Panc1 (cell line): ENCODE data around the gene SSBP3.

Source experiments
- SIN3A ChIP-seq: IDR thresholded peaks from 2 replicates; pipeline ENCODE4 v1.6.1; 2012; ENCODE audit warnings: low read depth, mild to moderate bottlenecking, low read length, moderate library complexity, borderline replicate concordance; ENCODE audit not compliant: insufficient read depth
- TCF7L2 ChIP-seq: IDR thresholded peaks from 2 replicates; pipeline ENCODE4 v1.6.1; 2011; ENCODE audit warnings: mild to moderate bottlenecking, low read depth, low read length, inconsistent platforms
- TF ChIP-seq, protein P1 (sequence below): fragments of 450-650 bp; IDR thresholded peaks from 2 replicates; pipeline ENCODE4 v1.5.1; 2017; ENCODE audit warnings: mild to moderate bottlenecking

DNA sequence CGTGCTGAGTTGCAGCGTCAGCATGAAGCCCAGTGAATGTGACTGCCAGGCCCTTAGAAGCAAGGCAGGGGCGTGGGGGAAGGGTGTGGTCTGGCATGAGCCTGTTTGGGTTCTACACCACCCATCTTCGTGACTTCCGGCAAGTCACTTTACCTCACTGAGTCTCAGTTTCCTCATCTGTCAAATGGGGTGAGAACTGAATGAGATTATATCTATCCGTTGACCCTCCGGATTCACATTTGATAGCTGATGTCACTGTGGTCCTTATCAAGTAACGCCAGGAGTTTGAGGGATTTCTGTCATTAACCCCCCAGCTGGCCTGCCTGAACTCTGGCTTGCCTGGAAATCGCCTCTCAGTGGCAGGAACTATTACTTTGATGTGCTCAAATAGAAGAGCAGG, 190.7 kb downstream of the SSBP3 start:
- TF ChIP-seq, protein P1, sequence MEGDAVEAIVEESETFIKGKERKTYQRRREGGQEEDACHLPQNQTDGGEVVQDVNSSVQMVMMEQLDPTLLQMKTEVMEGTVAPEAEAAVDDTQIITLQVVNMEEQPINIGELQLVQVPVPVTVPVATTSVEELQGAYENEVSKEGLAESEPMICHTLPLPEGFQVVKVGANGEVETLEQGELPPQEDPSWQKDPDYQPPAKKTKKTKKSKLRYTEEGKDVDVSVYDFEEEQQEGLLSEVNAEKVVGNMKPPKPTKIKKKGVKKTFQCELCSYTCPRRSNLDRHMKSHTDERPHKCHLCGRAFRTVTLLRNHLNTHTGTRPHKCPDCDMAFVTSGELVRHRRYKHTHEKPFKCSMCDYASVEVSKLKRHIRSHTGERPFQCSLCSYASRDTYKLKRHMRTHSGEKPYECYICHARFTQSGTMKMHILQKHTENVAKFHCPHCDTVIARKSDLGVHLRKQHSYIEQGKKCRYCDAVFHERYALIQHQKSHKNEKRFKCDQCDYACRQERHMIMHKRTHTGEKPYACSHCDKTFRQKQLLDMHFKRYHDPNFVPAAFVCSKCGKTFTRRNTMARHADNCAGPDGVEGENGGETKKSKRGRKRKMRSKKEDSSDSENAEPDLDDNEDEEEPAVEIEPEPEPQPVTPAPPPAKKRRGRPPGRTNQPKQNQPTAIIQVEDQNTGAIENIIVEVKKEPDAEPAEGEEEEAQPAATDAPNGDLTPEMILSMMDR, result no peak
- TF ChIP-seq TCF7L2 (no peak), SIN3A (no peak)
